ENCODE measurements around the gene TSPAN18.

GRCh38 chr11:44887636-44888035 is 160.9 kb downstream of the TSPAN18 start:
- TF ChIP-seq CTCF (IDR thresholded peaks at IDR 0.05; ENCODE audit: insufficient read depth, low read depth, low read length) (no peak), EZH2 (IDR thresholded peaks at IDR 0.05; ENCODE audit: insufficient read depth, low read length) (no peak)
